OCI-LY7 (cell line): ENCODE data around the gene TBC1D17. TPM values are rescaled to one million over a fixed set of nuclear protein-coding genes. Genes with fewer than 3 reads are reported as not detected.

ENCODE experiments used
- BruUV-seq: library from RNA; stranded (reverse); fragments of 400-500 nt; replicated peaks from 2 replicates; lab custom pipeline; 2021; lab: Mats Ljungman, UMichigan
- CTCF ChIA-PET: fragments of 300-600 bp; sonication (Branson Sonifier 250); formaldehyde crosslinking; loops from one replicate; lab custom pipeline; 2022; ENCODE audit warnings: antibody characterized with exemption; ENCODE audit not compliant: unreplicated experiment; lab: Charles Lee
- POLR2A ChIA-PET: fragments of 300-600 bp; sonication (Branson Sonifier 250); formaldehyde crosslinking; loops from one replicate; lab custom pipeline; 2022; ENCODE audit warnings: antibody characterized with exemption; lab: Charles Lee
- DNase-seq: peaks from one replicate; pipeline ENCODE4 v3.0.0-alpha.2; 2015; ENCODE audit warnings: low spot score
- H2AFZ ChIP-seq: fragments of 200-600 bp; sonication (generic), shearing (Covaris generic); 2 replicates; pipeline ENCODE4 v1.6.1; 2014; ENCODE audit warnings: mild to moderate bottlenecking, antibody characterized with exemption, low read length, moderate library complexity
- H3K27ac ChIP-seq: fragments of 200-600 bp; sonication (generic); 2 replicates; pipeline ENCODE4 v1.5.1; 2014; ENCODE audit warnings: mixed run types, low read depth, mild to moderate bottlenecking, moderate library complexity, low read length, inconsistent platforms; ENCODE audit not compliant: poor library complexity, severe bottlenecking
- H3K36me3 ChIP-seq: fragments of 200-600 bp; sonication (generic); 2 replicates; pipeline ENCODE4 v1.6.1; 2014; ENCODE audit warnings: mild to moderate bottlenecking, antibody characterized with exemption, low read length, moderate library complexity, mixed read lengths; ENCODE audit not compliant: insufficient read depth
- H3K4me1 ChIP-seq: fragments of 200-600 bp; sonication (generic); 2 replicates; pipeline ENCODE4 v1.5.1; 2014; ENCODE audit warnings: mild to moderate bottlenecking, low read length; ENCODE audit not compliant: insufficient read depth, poor library complexity, severe bottlenecking
- H3K4me2 ChIP-seq: fragments of 200-600 bp; sonication (generic); 2 replicates; pipeline ENCODE4 v1.6.1; 2014; ENCODE audit warnings: mild to moderate bottlenecking, low read length
- H3K4me3 ChIP-seq: fragments of 200-600 bp; sonication (generic); 2 replicates; pipeline ENCODE4 v1.5.1; 2014; ENCODE audit warnings: mild to moderate bottlenecking, low read depth, low read length; ENCODE audit not compliant: poor library complexity, severe bottlenecking
- H3K79me2 ChIP-seq: fragments of 200-600 bp; sonication (generic); 2 replicates; pipeline ENCODE4 v1.6.1; 2016; ENCODE audit warnings: low read depth, mild to moderate bottlenecking, low read length, moderate library complexity, mixed read lengths; ENCODE audit not compliant: insufficient read depth
- H3K9me2 ChIP-seq: fragments of 200-600 bp; sonication (generic); 2 replicates; pipeline ENCODE4 v1.6.1; 2016; ENCODE audit warnings: mild to moderate bottlenecking, low read length, mixed read lengths; ENCODE audit not compliant: insufficient read depth
- H3K9me3 ChIP-seq: fragments of 200-600 bp; sonication (generic); 2 replicates; pipeline ENCODE4 v1.6.1; 2014; ENCODE audit warnings: mild to moderate bottlenecking, mixed run types, low read length, mixed read lengths
- H4K20me1 ChIP-seq: fragments of 200-600 bp; sonication (generic); 2 replicates; pipeline ENCODE4 v1.6.1; 2014; ENCODE audit warnings: mild to moderate bottlenecking, antibody characterized with exemption, low read length, moderate library complexity, mixed read lengths; ENCODE audit not compliant: insufficient read depth
- EZH2phosphoT487 ChIP-seq: fragments of 200-600 bp; sonication (generic); IDR thresholded peaks from 2 replicates; pipeline ENCODE4 v1.6.1; 2018; ENCODE audit warnings: low read depth, borderline replicate concordance, mild to moderate bottlenecking, mixed run types, antibody characterized with exemption, low read length, moderate library complexity, mixed read lengths
- intact Hi-C: fragments of 100-400 bp; cut with micrococcal nuclease; formaldehyde crosslinking; loops from one replicate; pipeline ENCODE4 v1.10.0; 2022; ENCODE audit not compliant: unreplicated experiment
- total RNA-seq, 2 experiments: library from RNA; depleted of rRNA in 1 of 2; stranded (reverse); fragments of >200 nt in 1 of 2; shearing (Covaris generic) in 1 of 2; gene quantifications; 2 replicates each; pipeline ENCODE4 v1.2.3, GENCODE V29; 2014 to 2022
- TF ChIP-seq, protein P1 (sequence below): fragments of 200-600 bp; sonication (generic); conservative IDR thresholded peaks from 2 replicates; pipeline ENCODE4 v1.5.1; 2014; ENCODE audit warnings: mild to moderate bottlenecking, antibody characterized with exemption, low read length, moderate library complexity, mixed read lengths

Gene TBC1D17
- total RNA-seq, 2 experiments from 2014 or later: 8.0 to 24.0 TPM

DNA sequence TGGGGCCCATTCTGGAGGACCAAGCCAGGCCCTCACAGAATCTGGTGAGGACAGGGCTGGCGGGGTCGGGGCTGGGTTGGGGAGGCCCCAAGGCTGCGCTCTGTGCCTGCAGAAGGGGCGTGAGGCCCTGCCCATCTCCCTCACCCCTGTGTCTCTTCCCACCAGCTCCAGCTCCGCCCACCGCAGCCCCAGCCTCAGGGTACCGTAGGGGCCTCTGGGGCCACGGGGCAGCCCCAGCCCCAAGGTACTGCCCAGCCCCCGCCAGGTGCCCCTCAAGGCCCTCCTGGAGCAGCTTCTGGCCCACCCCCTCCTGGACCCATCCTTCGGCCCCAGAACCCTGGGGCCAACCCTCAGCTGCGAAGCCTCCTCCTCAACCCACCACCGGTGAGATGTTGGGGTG lies 41.9 kb upstream of the TBC1D17 start:
- intact Hi-C loops: no loop called here
- Histone ChIP-seq H3K36me3 (peaks cover 98% of the 10 kb centered on the region), H3K4me2 (no peak overlapping the region), H3K79me2 (no peaks in the 10 kb centered on the region), H3K9me3 (no peaks in the 10 kb centered on the region), H3K4me3 (no peak overlapping the region), H3K27ac (no peak overlapping the region), H3K9me2 (no peaks in the 10 kb centered on the region), H2AFZ (no peak overlapping the region), H4K20me1 (no peaks in the 10 kb centered on the region), H3K4me1 (no peaks in the 10 kb centered on the region)
- TF ChIP-seq EZH2phosphoT487: no peak
- TF ChIP-seq, protein P1, sequence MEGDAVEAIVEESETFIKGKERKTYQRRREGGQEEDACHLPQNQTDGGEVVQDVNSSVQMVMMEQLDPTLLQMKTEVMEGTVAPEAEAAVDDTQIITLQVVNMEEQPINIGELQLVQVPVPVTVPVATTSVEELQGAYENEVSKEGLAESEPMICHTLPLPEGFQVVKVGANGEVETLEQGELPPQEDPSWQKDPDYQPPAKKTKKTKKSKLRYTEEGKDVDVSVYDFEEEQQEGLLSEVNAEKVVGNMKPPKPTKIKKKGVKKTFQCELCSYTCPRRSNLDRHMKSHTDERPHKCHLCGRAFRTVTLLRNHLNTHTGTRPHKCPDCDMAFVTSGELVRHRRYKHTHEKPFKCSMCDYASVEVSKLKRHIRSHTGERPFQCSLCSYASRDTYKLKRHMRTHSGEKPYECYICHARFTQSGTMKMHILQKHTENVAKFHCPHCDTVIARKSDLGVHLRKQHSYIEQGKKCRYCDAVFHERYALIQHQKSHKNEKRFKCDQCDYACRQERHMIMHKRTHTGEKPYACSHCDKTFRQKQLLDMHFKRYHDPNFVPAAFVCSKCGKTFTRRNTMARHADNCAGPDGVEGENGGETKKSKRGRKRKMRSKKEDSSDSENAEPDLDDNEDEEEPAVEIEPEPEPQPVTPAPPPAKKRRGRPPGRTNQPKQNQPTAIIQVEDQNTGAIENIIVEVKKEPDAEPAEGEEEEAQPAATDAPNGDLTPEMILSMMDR: no peak
- no peak for DNase-seq
- POLR2A ChIA-PET: no interaction called here
- CTCF ChIA-PET: no interaction called here
- no TSS peak for BruUV-seq

DNA sequence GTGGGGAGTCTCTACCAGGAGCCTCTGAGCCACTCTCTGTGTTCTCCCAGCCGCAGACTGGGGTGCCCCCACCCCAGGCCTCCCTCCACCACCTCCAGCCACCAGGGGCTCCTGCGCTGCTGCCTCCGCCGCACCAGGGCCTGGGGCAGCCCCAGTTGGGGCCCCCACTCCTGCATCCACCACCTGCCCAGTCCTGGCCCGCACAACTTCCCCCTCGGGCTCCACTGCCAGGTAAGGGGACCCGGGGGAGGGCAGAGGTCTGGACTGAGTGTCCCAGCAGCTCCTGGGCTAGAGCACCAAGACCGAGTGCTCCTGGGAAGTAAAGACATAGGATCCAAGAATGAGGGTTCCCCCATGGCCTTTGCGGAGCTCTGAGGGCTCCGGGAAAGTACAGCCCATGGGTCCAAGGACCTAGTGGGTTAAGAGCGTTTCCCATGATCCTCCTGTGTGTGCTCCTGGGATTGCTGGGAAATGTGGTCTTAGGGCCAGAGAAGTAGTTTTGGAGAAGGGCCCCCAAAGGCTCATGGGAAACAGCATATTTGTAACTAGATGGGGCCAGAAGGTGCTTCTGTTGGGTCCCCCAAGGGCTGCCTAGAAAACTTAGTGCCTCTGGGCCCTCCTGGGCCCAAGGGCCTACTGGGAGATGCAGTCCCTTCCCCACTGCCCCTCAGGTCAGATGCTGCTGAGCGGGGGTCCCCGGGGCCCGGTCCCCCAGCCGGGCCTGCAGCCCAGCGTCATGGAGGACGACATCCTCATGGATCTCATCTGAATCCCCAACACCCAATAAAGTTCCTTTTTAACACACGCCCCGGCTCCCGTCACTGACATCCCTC lies 41.1 kb upstream of the TBC1D17 start:
- Histone ChIP-seq H4K20me1 (no peaks in the 10 kb centered on the region), H3K36me3 (peaks cover 98% of the 10 kb centered on the region), H3K9me2 (no peaks in the 10 kb centered on the region), H3K79me2 (no peaks in the 10 kb centered on the region), H3K9me3 (no peaks in the 10 kb centered on the region), H3K4me2 (no peak overlapping the region), H3K4me1 (no peaks in the 10 kb centered on the region), H2AFZ (no peak overlapping the region), H3K27ac (no peak overlapping the region), H3K4me3 (no peak overlapping the region)
- no TSS peak for BruUV-seq
- TF ChIP-seq EZH2phosphoT487: no peak
- TF ChIP-seq, protein P1: no peak
- intact Hi-C loops: no loop called here
- CTCF ChIA-PET: no interaction called here
- DNase-seq: no peak
- POLR2A ChIA-PET: no interaction called here

GRCh38 chr19:49837009-49837310 lies 40.5 kb upstream of the TBC1D17 start:
- ChIA-PET POLR2A (no interaction called here), CTCF (no interaction called here)
- Histone ChIP-seq H2AFZ (no peak overlapping the region), H4K20me1 (no peaks in the 10 kb centered on the region), H3K4me3 (no peak overlapping the region), H3K9me3 (no peaks in the 10 kb centered on the region), H3K79me2 (no peaks in the 10 kb centered on the region), H3K27ac (no peak overlapping the region), H3K4me2 (no peak overlapping the region), H3K9me2 (no peaks in the 10 kb centered on the region), H3K36me3 (peaks cover 97% of the 10 kb centered on the region), H3K4me1 (no peaks in the 10 kb centered on the region)
- DNase-seq: no peak
- no TSS peak for BruUV-seq
- intact Hi-C loops: no loop called here
- no peak for TF ChIP-seq EZH2phosphoT487
- TF ChIP-seq, protein P1: no peak
